Spleen (tissue), 11 donors: ENCODE data around the gene ADAMTS18. TPM values are rescaled to one million over a fixed set of nuclear protein-coding genes. Genes with fewer than 3 reads are reported as not detected.

Experiments
- DNase-seq: peaks from one replicate; pipeline ENCODE4 v3.0.0-alpha.2; 2020
- H3K27ac ChIP-seq, 8 donors: fragments of 200-600 bp; sonication (generic) in 7 of 8; 1 replicate in 4 of 8; 2 replicates in 4 of 8; pipeline versions ENCODE4 v1.5.0 to v1.8.0; 2016 to 2021; ENCODE audit warnings: inconsistent platforms in 4 of 8, mild to moderate bottlenecking in 4 of 8, moderate library complexity in 1 of 8
- H3K27me3 ChIP-seq, 7 donors: fragments of 200-600 bp; sonication (generic) in 6 of 7; replicated peaks in 1 of 7; 1 replicate in 4 of 7; 2 replicates in 3 of 7; pipeline versions ENCODE4 v1.5.0 to v1.8.0; 2016 to 2021; ENCODE audit warnings: inconsistent platforms in 3 of 7, mild to moderate bottlenecking in 1 of 7
- H3K36me3 ChIP-seq, 6 donors: fragments of 200-600 bp; sonication (generic) in 5 of 6; 1 replicate in 4 of 6; 2 replicates in 2 of 6; pipeline versions ENCODE4 v1.5.0 to v1.8.0; 2016 to 2021; ENCODE audit warnings: inconsistent platforms in 2 of 6
- H3K4me1 ChIP-seq, 6 donors: fragments of 200-600 bp; sonication (generic) in 5 of 6; 1 replicate in 3 of 6; 2 replicates in 3 of 6; pipeline versions ENCODE4 v1.5.0 to v1.8.0; 2016 to 2021; ENCODE audit warnings: inconsistent platforms in 3 of 6
- H3K4me3 ChIP-seq, 8 donors: fragments of 200-600 bp; sonication (generic) in 7 of 8; 1 replicate in 4 of 8; 2 replicates in 4 of 8; pipeline versions ENCODE4 v1.5.0 to v1.8.0; 2016 to 2021; ENCODE audit warnings: inconsistent platforms in 4 of 8, mild to moderate bottlenecking in 4 of 8, moderate library complexity in 2 of 8
- H3K9me3 ChIP-seq, 8 donors: fragments of 200-600 bp; sonication (generic) in 7 of 8; 1 replicate in 4 of 8; 2 replicates in 4 of 8; pipeline versions ENCODE4 v1.5.0 to v1.8.0; 2016 to 2021; ENCODE audit warnings: inconsistent platforms in 4 of 8
- CTCF ChIP-seq, 11 experiments: fragments of 200-600 bp in 7 of 11; fragments of 450-650 bp in 4 of 11; sonication (generic) in 4 of 11; IDR thresholded peaks in 8 of 11; conservative IDR thresholded peaks in 3 of 11; 1 replicate in 7 of 11; 2 replicates in 4 of 11; pipeline versions ENCODE4 v1.4.0 to v1.8.0; 2016 to 2021; ENCODE audit warnings: antibody characterized with exemption in 11 of 11, inconsistent platforms in 4 of 11, mild to moderate bottlenecking in 1 of 11
- POLR2A ChIP-seq, 3 donors: fragments of 450-650 bp; IDR thresholded peaks; one replicate each; pipeline ENCODE4 v1.5.1; 2017; ENCODE audit warnings: antibody characterized with exemption in 3 of 3, mild to moderate bottlenecking in 1 of 3
- POLR2AphosphoS5 ChIP-seq, 3 donors: sonication (generic); formaldehyde crosslinking; IDR thresholded peaks; one replicate each; pipeline ENCODE4 v1.5.1; 2017; ENCODE audit warnings: antibody characterized with exemption in 3 of 3
- WGBS, 5 donors: extraction: QIAGEN DNeasy Blood & Tissue Kit in 3 of 5; methylation state at CpG; one replicate each; pipeline versions ENCODE4 v1.1.5 to v1.1.7; 2013 to 2018; 5-methylcytosine and 5-hydroxymethylcytosine counted together
- intact Hi-C: fragments of 100-400 bp; cut with DNase I; formaldehyde crosslinking; loops from one replicate; pipeline ENCODE4 v1.15.0; 2023; ENCODE audit warnings: low total_unique reads
- polyA plus RNA-seq, 3 donors: library from polyadenylated mRNA; stranded (reverse); fragments of 200-250 nt; gene quantifications; one replicate each; pipeline ENCODE4 v1.2.1, GENCODE V29; 2013
- total RNA-seq, 7 donors: library from RNA; depleted of rRNA in 3 of 7; stranded (reverse); fragments of >200 nt in 3 of 7; fragmentation: NEBNext Ultra II Directional in 4 of 7; extraction: Animal tissue kit (Norgen Biotek cat#: 25700) in 4 of 7; gene quantifications; one replicate each; pipeline versions ENCODE4 v1.1.0 to v1.2.1, GENCODE V29; 2016 to 2021
- donor health status: healthy with polysubstance abuse.
- donor health status: DM: no; HTN: no; CAD: no; lungs with moderate emphysema.
- donor health status: DM: no; HTN: no; CAD: no.
- donor health status: Bipolar disorder and iron deficiency.
- donor health status: healthy.
- donor health status: DM: no; HTN: no; CAD: no.
- donor health status: DM: yes; HTN: yes; CAD: no.

The ADAMTS18 gene
- total and polyA plus RNA-seq, 10 donors: not detected

GRCh38 chr16:77442078-77442477 is 7.2 kb upstream of the ADAMTS18 start:
- DNase-seq: no peak
- Histone ChIP-seq H3K9me3 (no peaks in the 10 kb centered on the region), H3K4me1 (no peaks in the 10 kb centered on the region), H3K27me3 (peaks cover 0 to 31% (median 0%) of the 10 kb centered on the region in 7 donors), H3K27ac (no peak overlapping the region), H3K4me3 (no peak overlapping the region), H3K36me3 (no peaks in the 10 kb centered on the region)
- intact Hi-C loops: no loop called here
- 85 to 95% (median 90%) methylated on average over 2 of the region's 2 CpGs for WGBS, 5 donors
- TF ChIP-seq POLR2A (IDR thresholded peaks at IDR 0.05): no peak
- TF ChIP-seq CTCF (IDR thresholded peaks at IDR 0.05 in 8 of 11, conservative IDR thresholded peaks at IDR 0.05 in 3 of 11): no peak
- no peak for TF ChIP-seq POLR2AphosphoS5 (IDR thresholded peaks at IDR 0.05)

- TF ChIP-seq CTCF (IDR thresholded peaks at IDR 0.05 in 8 of 11, conservative IDR thresholded peaks at IDR 0.05 in 3 of 11) (no peak), POLR2A (IDR thresholded peaks at IDR 0.05) (no peak)
- intact Hi-C loops: no loop called here
Measured at GRCh38 chr16:77439106-77439505, 4.3 kb upstream of the ADAMTS18 start.

GRCh38 chr16:77437859-77438258 is 3.0 kb upstream of the ADAMTS18 start:
- Histone ChIP-seq H3K27me3 (peaks cover 2 to 56% (median 31%) of the 10 kb centered on the region in 7 donors), H3K36me3 (no peaks in the 10 kb centered on the region), H3K27ac (no peak overlapping the region), H3K4me3 (no peak overlapping the region), H3K4me1 (peaks cover 0 to 10% (median 0%) of the 10 kb centered on the region in 6 donors), H3K9me3 (no peaks in the 10 kb centered on the region)
- 37 to 63% (median 49%) methylated on average over 2 of the region's 2 CpGs for WGBS, 5 donors
- DNase-seq: no peak
- no peak for TF ChIP-seq POLR2AphosphoS5 (IDR thresholded peaks at IDR 0.05)
- no peak for TF ChIP-seq CTCF (IDR thresholded peaks at IDR 0.05 in 8 of 11, conservative IDR thresholded peaks at IDR 0.05 in 3 of 11)
- no peak for TF ChIP-seq POLR2A (IDR thresholded peaks at IDR 0.05)
- intact Hi-C loops: no loop called here

More at GRCh38 chr16:77439106-77439505, 4.3 kb upstream of the ADAMTS18 start:
- Histone ChIP-seq H3K9me3 (no peaks in the 10 kb centered on the region), H3K4me1 (peaks cover 0 to 8% (median 0%) of the 10 kb centered on the region in 6 donors), H3K4me3 (no peak overlapping the region), H3K27me3 (peaks cover 2 to 55% (median 21%) of the 10 kb centered on the region in 7 donors), H3K27ac (no peak overlapping the region), H3K36me3 (no peaks in the 10 kb centered on the region)
- DNase-seq: no peak
- WGBS, 5 donors: 5 to 11% (median 6%) methylated on average over 3 of the region's 3 CpGs

GRCh38 chr16:77435272-77435820 is 512 bp upstream of the ADAMTS18 start:
- TF ChIP-seq CTCF (IDR thresholded peaks at IDR 0.05 in 8 of 11, conservative IDR thresholded peaks at IDR 0.05 in 3 of 11): no peak
- TF ChIP-seq POLR2A (IDR thresholded peaks at IDR 0.05): no peak
- no peak for TF ChIP-seq POLR2AphosphoS5 (IDR thresholded peaks at IDR 0.05)
- H3K36me3 ChIP-seq: no peaks in the 10 kb centered on the region
- 19 to 24% (median 19%) methylated on average over 20 of the region's 20 CpGs for WGBS, 5 donors
- H3K27me3 ChIP-seq: peaks cover 2 to 69% (median 31%) of the 10 kb centered on the region in 7 donors
- H3K4me1 ChIP-seq: peaks cover 0 to 10% (median 0%) of the 10 kb centered on the region in 6 donors
- H3K27ac ChIP-seq: no peak overlapping the region
- H3K9me3 ChIP-seq: no peaks in the 10 kb centered on the region
- no peak overlapping the region for H3K4me3 ChIP-seq
- DNase-seq: no peak
- intact Hi-C loops: no loop called here
